Measurements from ENCODE around the gene WWC1. TPM values are rescaled to one million over a fixed set of nuclear protein-coding genes. Genes with fewer than 3 reads are reported as not detected.
"Not testable (repeated sequence)": the region's sequence is repeated elsewhere in the genome, so short reads cannot be mapped to it uniquely, and the experiment has no call there.

Gene WWC1
- total RNA-seq, 1 donor from 2014 or later, result 0.51 TPM

GRCh38 chr5:168423971-168424370, 132.5 kb downstream of the WWC1 start:
- no peak for DNase-seq (ENCODE audit: low spot score)
- intact Hi-C loops (cut with DNase I), result no loop called here

GRCh38 chr5:168424594-168425323, 133.3 kb downstream of the WWC1 start:
- DNase-seq (ENCODE audit: low spot score), result no peak
- intact Hi-C loops (cut with DNase I), result no loop called here

- no peak for DNase-seq (ENCODE audit: low spot score)
Measured at GRCh38 chr5:168426007-168426863, 134.8 kb downstream of the WWC1 start.

GRCh38 chr5:168426864-168427172, 135.4 kb downstream of the WWC1 start:
- intact Hi-C loops (cut with DNase I), result no loop called here
- no peak for DNase-seq (ENCODE audit: low spot score)

More at GRCh38 chr5:168426007-168426863, 134.8 kb downstream of the WWC1 start:
- intact Hi-C loops (cut with DNase I), result no loop called here

GRCh38 chr5:168427224-168427623, 135.8 kb downstream of the WWC1 start:
- DNase-seq (ENCODE audit: low spot score), result no peak
- intact Hi-C loops (cut with DNase I), result no loop called here

- no peak for DNase-seq (ENCODE audit: low spot score)
- intact Hi-C loops (cut with DNase I), result no loop called here
Measured at GRCh38 chr5:168428552-168428951, 137.1 kb downstream of the WWC1 start.

- DNase-seq (ENCODE audit: low spot score), result no peak
- intact Hi-C loops (cut with DNase I), result no loop called here
Measured at GRCh38 chr5:168430296-168430695, 138.9 kb downstream of the WWC1 start.

- no peak for DNase-seq (ENCODE audit: low spot score)
- intact Hi-C loops (cut with DNase I), result no loop called here
Measured at GRCh38 chr5:168432903-168433302, 141.5 kb downstream of the WWC1 start.

- intact Hi-C loops (cut with DNase I), result no loop called here
Measured at GRCh38 chr5:168434001-168434400, 142.6 kb downstream of the WWC1 start.

GRCh38 chr5:168434746-168435321, 143.4 kb downstream of the WWC1 start:
- intact Hi-C loops (cut with DNase I), result no loop called here
- DNase-seq (ENCODE audit: low spot score), result no peak

More at GRCh38 chr5:168434001-168434400, 142.6 kb downstream of the WWC1 start:
- DNase-seq (ENCODE audit: low spot score), result no peak

- DNase-seq (ENCODE audit: low spot score); intact Hi-C loops (cut with DNase I): not testable (repeated sequence)
Measured at GRCh38 chr5:168435340-168435739, 143.9 kb downstream of the WWC1 start.

GRCh38 chr5:168438349-168438748, 146.9 kb downstream of the WWC1 start:
- intact Hi-C loops (cut with DNase I), result no loop called here
- DNase-seq (ENCODE audit: low spot score), result no peak

- intact Hi-C loops (cut with DNase I), result no loop called here
- DNase-seq (ENCODE audit: low spot score), result no peak
Measured at GRCh38 chr5:168443533-168443932, 152.1 kb downstream of the WWC1 start.

- intact Hi-C loops (cut with DNase I), result no loop called here
- no peak for DNase-seq (ENCODE audit: low spot score)
Measured at GRCh38 chr5:168443950-168444700, 152.7 kb downstream of the WWC1 start.

- intact Hi-C loops (cut with DNase I), result no loop called here
- DNase-seq (ENCODE audit: low spot score), result no peak
Measured at GRCh38 chr5:168446983-168447619, 155.7 kb downstream of the WWC1 start.

- intact Hi-C loops (cut with DNase I), result no loop called here
Measured at GRCh38 chr5:168447808-168448207, 156.4 kb downstream of the WWC1 start.

GRCh38 chr5:168449166-168449565, 157.7 kb downstream of the WWC1 start:
- intact Hi-C loops (cut with DNase I), result no loop called here
- no peak for DNase-seq (ENCODE audit: low spot score)

More at GRCh38 chr5:168447808-168448207, 156.4 kb downstream of the WWC1 start:
- no peak for DNase-seq (ENCODE audit: low spot score)

GRCh38 chr5:168451565-168451964, 160.1 kb downstream of the WWC1 start:
- no peak for DNase-seq (ENCODE audit: low spot score)
- intact Hi-C loops (cut with DNase I), result loop anchor here (10.0 kb wide), 1 partner anchor 157 kb away; the partner anchor contains the start of gene WWC1

- intact Hi-C loops (cut with DNase I), result loop anchor here (10.0 kb wide), 1 partner anchor 160 kb away; the partner anchor contains the start of gene WWC1
Measured at GRCh38 chr5:168455201-168455600, 163.8 kb downstream of the WWC1 start.

More at GRCh38 chr5:168455201-168455600, 163.8 kb downstream of the WWC1 start:
- DNase-seq (ENCODE audit: low spot score), result no peak

Measured in cardiac septum (tissue), 1 donor.